OCI-LY1 (cell line): ENCODE results near the gene TBC1D22B.

Experiments
- EZH2 ChIP-seq: fragments of 200-600 bp; sonication (generic), shearing (Covaris generic); IDR thresholded peaks from 2 replicates; pipeline ENCODE4 v1.8.0; 2017; ENCODE audit warnings: borderline replicate concordance, mixed run types, mild to moderate bottlenecking, antibody characterized with exemption, low read length, moderate library complexity, mixed read lengths
- TF ChIP-seq, protein P1 (sequence below): fragments of 200-600 bp; sonication (generic), shearing (Covaris generic); IDR thresholded peaks from 2 replicates; pipeline ENCODE4 v1.5.1; 2017; ENCODE audit warnings: mild to moderate bottlenecking, antibody characterized with exemption, low read length, moderate library complexity, mixed read lengths

DNA sequence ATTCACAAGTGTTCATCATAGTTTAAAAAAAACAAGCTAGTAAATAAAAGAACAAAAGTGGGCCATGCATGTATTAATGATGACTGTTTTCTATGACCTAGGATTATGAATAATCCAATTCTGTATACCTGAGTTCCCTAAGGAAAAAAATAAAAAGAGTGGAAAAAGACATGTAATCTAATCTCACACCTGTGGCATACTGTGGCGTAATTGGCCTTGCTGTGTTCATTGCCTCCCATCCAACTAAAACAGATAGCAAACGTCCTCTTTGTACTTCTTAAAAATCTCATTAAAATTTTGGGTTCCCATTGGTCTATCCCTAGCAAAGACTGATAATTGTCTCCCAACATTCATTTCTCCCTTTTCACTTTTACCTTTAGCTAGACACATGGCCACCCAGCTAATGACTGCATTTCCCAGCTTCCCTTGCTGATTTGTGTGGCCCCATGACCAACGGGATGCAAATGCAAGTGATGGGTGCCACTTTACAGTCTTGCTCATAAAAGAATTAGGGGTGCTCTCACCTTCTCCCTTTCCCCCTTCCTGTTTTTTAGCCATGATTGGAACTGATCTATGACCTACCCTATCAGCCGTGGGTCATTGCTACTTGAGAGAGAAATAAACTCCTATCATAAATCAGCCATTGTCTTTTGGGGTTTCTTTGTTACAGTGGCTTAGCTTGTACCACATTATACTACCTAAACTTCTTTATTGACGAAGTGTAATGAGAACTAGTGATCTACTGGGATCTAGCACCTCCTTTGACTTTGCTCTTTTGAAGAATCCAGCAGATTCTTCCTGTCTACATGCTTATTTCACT, 32.0 kb upstream of the TBC1D22B start:
- TF ChIP-seq, protein P1, sequence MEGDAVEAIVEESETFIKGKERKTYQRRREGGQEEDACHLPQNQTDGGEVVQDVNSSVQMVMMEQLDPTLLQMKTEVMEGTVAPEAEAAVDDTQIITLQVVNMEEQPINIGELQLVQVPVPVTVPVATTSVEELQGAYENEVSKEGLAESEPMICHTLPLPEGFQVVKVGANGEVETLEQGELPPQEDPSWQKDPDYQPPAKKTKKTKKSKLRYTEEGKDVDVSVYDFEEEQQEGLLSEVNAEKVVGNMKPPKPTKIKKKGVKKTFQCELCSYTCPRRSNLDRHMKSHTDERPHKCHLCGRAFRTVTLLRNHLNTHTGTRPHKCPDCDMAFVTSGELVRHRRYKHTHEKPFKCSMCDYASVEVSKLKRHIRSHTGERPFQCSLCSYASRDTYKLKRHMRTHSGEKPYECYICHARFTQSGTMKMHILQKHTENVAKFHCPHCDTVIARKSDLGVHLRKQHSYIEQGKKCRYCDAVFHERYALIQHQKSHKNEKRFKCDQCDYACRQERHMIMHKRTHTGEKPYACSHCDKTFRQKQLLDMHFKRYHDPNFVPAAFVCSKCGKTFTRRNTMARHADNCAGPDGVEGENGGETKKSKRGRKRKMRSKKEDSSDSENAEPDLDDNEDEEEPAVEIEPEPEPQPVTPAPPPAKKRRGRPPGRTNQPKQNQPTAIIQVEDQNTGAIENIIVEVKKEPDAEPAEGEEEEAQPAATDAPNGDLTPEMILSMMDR, result no peak
- TF ChIP-seq EZH2, result no peak
